ENCODE measurements around the gene DHCR24. TPM values are rescaled to one million over a fixed set of nuclear protein-coding genes. Genes with fewer than 3 reads are reported as not detected.

The DHCR24 gene
- total RNA-seq, 4 donors from 2014 or later: 5.3 to 36.1 (median 13.7) TPM

DNA sequence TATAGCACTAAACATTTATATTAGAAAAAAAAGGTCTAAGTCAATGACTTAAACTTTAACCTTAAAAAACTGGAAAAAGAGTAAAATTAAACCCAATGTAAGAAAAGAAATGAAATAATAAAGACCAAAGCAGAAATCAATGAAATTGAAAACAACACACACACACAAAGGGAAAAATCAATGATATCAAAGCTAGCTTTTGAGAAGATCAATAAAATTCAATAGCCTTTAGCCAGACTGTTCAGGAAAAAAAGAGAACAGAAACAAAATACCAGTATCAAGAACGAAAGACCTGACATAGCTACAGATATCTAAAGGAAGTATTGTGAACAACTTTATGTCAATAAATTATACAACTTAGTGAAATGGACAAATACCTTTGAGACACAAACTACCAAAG is 7.1 kb downstream of the DHCR24 start:
- Histone ChIP-seq H3K4me1 (no peaks in the 10 kb centered on the region), H3K9me3 (no peaks in the 10 kb centered on the region), H3K27ac (no peak overlapping the region), H3K36me3 (no peaks in the 10 kb centered on the region), H3K4me3 (no peak overlapping the region), H3K27me3 (no peaks in the 10 kb centered on the region)
- DNase-seq: no peak
- TF ChIP-seq POLR2A (IDR thresholded peaks at IDR 0.05): no peak
- TF ChIP-seq, protein P1, sequence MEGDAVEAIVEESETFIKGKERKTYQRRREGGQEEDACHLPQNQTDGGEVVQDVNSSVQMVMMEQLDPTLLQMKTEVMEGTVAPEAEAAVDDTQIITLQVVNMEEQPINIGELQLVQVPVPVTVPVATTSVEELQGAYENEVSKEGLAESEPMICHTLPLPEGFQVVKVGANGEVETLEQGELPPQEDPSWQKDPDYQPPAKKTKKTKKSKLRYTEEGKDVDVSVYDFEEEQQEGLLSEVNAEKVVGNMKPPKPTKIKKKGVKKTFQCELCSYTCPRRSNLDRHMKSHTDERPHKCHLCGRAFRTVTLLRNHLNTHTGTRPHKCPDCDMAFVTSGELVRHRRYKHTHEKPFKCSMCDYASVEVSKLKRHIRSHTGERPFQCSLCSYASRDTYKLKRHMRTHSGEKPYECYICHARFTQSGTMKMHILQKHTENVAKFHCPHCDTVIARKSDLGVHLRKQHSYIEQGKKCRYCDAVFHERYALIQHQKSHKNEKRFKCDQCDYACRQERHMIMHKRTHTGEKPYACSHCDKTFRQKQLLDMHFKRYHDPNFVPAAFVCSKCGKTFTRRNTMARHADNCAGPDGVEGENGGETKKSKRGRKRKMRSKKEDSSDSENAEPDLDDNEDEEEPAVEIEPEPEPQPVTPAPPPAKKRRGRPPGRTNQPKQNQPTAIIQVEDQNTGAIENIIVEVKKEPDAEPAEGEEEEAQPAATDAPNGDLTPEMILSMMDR (IDR thresholded peaks at IDR 0.05): no peak
- intact Hi-C loops (cut with DNase I; ENCODE audit: low total_unique reads): no loop called here

DNA sequence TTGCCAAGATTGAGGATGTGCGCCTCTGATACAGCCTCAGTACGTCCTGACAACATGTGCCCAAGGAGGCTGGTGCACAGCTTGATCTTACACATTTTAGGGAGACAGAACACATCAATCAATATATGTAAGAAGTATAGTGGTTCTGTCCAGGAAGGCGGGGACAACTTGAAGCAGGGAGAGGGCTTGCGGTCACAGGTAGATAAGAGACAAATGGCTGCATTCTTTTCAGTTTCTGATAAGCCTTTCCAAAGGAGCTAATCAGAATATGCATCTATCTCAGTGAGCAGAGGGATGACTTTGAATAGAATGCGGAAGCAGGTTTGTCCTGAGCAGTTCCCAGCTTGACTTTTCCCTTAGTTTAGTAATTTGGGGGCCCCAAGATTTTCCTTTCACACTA is 10.2 kb downstream of the DHCR24 start:
- DNase-seq: no peak
- no peaks in the 10 kb centered on the region for H3K27me3 ChIP-seq
- H3K4me1 ChIP-seq: no peaks in the 10 kb centered on the region
- no peak overlapping the region for H3K27ac ChIP-seq
- no peaks in the 10 kb centered on the region for H3K9me3 ChIP-seq
- H3K4me3 ChIP-seq: no peak overlapping the region
- H3K36me3 ChIP-seq: no peaks in the 10 kb centered on the region
- TF ChIP-seq POLR2A (IDR thresholded peaks at IDR 0.05): no peak
- TF ChIP-seq, protein P1 (IDR thresholded peaks at IDR 0.05): no peak
- intact Hi-C loops (cut with DNase I; ENCODE audit: low total_unique reads): no loop called here

DNA sequence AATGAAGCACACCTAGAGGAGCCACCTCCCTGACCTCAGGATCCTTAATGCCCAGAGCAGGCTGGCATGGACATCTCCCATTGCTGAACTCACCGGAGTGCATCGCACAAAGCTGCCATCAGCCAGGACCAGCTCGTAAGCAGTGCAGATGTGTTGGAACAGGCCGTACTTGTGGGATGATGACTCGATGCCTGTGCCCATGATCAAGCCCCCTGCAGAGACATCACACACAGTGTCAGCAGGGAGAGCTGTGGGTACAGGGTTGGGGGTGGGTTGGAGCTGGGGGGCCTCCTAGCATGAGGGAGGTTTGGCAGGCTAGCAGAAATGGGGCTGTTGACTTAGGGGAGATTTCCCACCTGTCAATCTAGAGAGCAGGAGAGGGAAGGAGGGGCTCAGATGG is 12.0 kb downstream of the DHCR24 start:
- Histone ChIP-seq H3K27me3 (no peaks in the 10 kb centered on the region), H3K27ac (no peak overlapping the region), H3K9me3 (no peaks in the 10 kb centered on the region), H3K36me3 (no peaks in the 10 kb centered on the region), H3K4me1 (no peaks in the 10 kb centered on the region), H3K4me3 (no peak overlapping the region)
- intact Hi-C loops (cut with DNase I; ENCODE audit: low total_unique reads): no loop called here
- TF ChIP-seq, protein P1 (IDR thresholded peaks at IDR 0.05): no peak
- no peak for TF ChIP-seq POLR2A (IDR thresholded peaks at IDR 0.05)
- no peak for DNase-seq

DNA sequence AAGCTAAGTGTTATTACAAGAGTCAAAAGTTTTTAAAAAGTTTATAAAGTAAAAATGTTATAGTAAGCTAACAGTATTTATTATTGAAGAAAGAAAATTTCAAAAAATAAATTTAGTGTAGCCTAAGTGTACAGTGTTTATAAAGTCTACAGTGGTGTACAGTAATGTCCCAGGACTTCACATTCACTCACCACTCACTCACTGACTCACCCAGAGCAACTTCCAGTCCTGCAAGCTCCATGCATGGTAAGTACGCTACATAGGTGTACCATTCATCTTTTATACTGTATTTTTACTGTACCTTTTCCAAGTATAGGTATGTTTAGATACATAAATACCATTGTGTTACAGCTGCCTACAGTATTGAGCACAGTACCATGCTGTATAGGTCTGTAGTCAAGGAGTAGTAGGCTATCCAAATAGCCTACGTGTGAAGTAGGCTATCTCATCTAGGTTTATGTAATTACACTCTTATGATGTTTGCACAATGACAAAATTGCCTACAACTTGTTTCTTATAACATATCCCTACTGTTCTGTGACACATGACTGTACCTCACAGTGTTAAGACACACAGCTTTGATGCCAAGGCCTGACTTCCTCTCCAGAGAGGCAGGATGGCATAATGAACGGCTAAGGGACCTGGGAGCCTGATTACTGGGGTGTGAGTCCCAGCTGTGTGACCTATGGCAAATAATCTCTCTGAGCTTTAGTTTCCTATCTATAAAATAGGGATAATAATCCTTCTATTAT is 12.7 kb downstream of the DHCR24 start:
- no peak overlapping the region for H3K4me3 ChIP-seq
- no peaks in the 10 kb centered on the region for H3K36me3 ChIP-seq
- no peaks in the 10 kb centered on the region for H3K9me3 ChIP-seq
- H3K27me3 ChIP-seq: no peaks in the 10 kb centered on the region
- intact Hi-C loops (cut with DNase I; ENCODE audit: low total_unique reads): no loop called here
- no peak for TF ChIP-seq POLR2A (IDR thresholded peaks at IDR 0.05)
- no peak overlapping the region for H3K27ac ChIP-seq
- DNase-seq: no peak
- no peaks in the 10 kb centered on the region for H3K4me1 ChIP-seq

DNA sequence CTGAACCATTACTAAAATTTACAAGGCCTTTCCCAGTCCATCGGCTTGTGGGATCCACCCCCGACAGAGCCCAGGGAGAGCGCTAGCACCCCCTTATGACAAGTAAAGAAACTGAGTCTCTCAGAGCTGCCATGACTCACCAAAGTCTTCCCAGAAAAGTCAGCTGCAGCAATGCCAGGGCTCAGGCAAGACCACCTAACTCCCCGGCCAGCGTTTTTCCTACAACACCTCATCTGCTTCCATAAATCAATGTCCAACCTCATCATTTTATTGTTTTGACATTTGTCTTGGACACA is 15.0 kb downstream of the DHCR24 start:
- no peak overlapping the region for H3K27ac ChIP-seq
- intact Hi-C loops (cut with DNase I; ENCODE audit: low total_unique reads): no loop called here

More for the DNA sequence above, 15.0 kb downstream of the DHCR24 start:
- Histone ChIP-seq H3K27me3 (no peaks in the 10 kb centered on the region), H3K4me1 (no peaks in the 10 kb centered on the region), H3K36me3 (no peaks in the 10 kb centered on the region), H3K9me3 (no peaks in the 10 kb centered on the region), H3K4me3 (no peak overlapping the region)
- TF ChIP-seq, protein P1 (IDR thresholded peaks at IDR 0.05): no peak
- no peak for TF ChIP-seq POLR2A (IDR thresholded peaks at IDR 0.05)
- no peak for DNase-seq
